Peyer's patch (tissue), 4 donors: ENCODE measurements around the gene GJA4.

Experiments used
- CTCF ChIP-seq, 6 experiments: fragments of 450-650 bp in 4 of 6; fragments of 200-600 bp in 2 of 6; sonication (generic) in 1 of 6; IDR thresholded peaks; one replicate each; pipeline ENCODE4 v1.5.1; 2017 to 2019; ENCODE audit warnings: antibody characterized with exemption in 6 of 6, mild to moderate bottlenecking in 3 of 6, moderate library complexity in 1 of 6
- POLR2A ChIP-seq, 2 donors: fragments of 450-650 bp; IDR thresholded peaks; one replicate each; pipeline ENCODE4 v1.5.1; 2017; ENCODE audit warnings: antibody characterized with exemption in 2 of 2, mild to moderate bottlenecking in 2 of 2, moderate library complexity in 2 of 2

GRCh38 chr1:34827341-34827941, 34.6 kb downstream of the GJA4 start:
- TF ChIP-seq CTCF (IDR thresholded peaks at IDR 0.05) = no peak
- TF ChIP-seq POLR2A (IDR thresholded peaks at IDR 0.05) = no peak
